Measurements from ENCODE around the gene FKBP14. TPM values are rescaled to one million over a fixed set of nuclear protein-coding genes. Genes with fewer than 3 reads are reported as not detected.
"Not testable (repeated sequence)": the region's sequence is repeated elsewhere in the genome, so short reads cannot be mapped to it uniquely, and the experiment has no call there.

The FKBP14 gene
- total RNA-seq, 1 donor from 2014 or later: 20.3 TPM

DNA sequence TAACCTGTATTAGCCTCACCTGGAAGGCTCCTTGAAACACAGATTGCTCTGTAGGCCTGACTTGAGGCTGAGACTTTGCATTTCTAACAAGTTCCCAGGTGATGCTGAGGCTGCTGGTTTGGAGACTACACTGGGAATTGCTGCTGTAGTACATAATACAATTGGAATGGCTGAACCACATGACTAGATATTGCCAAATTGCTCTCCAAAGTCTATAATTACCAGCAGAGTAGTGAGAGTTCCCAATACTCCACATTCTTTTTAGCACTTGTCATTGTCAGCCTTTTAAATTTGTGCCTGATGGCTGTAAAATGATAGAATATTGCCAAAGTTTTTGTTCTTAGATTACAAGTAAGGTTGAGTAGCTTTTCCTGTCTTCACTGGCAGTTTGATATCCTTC, 41.6 kb upstream of the FKBP14 start:
- H3K9me3 Mint-ChIP-seq: no peaks in the 10 kb centered on the region
- no peaks in the 10 kb centered on the region for H3K4me1 Mint-ChIP-seq
- no peak for DNase-seq (ENCODE audit: low read depth, low spot score)
- H3K36me3 Mint-ChIP-seq (ENCODE audit: low read depth): peaks cover 12% of the 10 kb centered on the region
- H3K27me3 Mint-ChIP-seq (ENCODE audit: low read depth): no peaks in the 10 kb centered on the region
- no peak overlapping the region for H3K27ac Mint-ChIP-seq (ENCODE audit: unreplicated experiment)
- TF ChIP-seq, protein P1, sequence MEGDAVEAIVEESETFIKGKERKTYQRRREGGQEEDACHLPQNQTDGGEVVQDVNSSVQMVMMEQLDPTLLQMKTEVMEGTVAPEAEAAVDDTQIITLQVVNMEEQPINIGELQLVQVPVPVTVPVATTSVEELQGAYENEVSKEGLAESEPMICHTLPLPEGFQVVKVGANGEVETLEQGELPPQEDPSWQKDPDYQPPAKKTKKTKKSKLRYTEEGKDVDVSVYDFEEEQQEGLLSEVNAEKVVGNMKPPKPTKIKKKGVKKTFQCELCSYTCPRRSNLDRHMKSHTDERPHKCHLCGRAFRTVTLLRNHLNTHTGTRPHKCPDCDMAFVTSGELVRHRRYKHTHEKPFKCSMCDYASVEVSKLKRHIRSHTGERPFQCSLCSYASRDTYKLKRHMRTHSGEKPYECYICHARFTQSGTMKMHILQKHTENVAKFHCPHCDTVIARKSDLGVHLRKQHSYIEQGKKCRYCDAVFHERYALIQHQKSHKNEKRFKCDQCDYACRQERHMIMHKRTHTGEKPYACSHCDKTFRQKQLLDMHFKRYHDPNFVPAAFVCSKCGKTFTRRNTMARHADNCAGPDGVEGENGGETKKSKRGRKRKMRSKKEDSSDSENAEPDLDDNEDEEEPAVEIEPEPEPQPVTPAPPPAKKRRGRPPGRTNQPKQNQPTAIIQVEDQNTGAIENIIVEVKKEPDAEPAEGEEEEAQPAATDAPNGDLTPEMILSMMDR (conservative IDR thresholded peaks at IDR 0.05): no peak
- no peak overlapping the region for H3K4me3 Mint-ChIP-seq

DNA sequence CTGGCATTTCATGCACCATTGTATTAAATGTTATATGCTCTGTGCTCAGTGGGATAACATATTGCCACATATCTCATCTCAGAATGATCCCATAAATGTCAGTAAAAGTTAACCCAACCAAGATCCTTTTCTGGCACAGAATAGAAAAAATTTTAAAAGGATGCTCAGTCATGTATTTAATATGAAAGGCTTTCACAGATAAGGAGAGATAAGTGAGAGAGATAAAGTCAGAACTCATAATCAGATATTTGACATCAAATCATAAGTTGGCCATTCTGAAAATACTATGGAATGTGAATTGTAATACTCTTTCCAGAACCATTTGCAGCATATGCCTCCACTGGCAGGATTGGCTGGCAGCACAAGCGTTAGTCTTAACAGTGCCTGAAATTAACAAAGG, 40.2 kb upstream of the FKBP14 start:
- Mint-ChIP-seq H3K9me3 (no peaks in the 10 kb centered on the region), H3K36me3 (ENCODE audit: low read depth) (peaks cover 10% of the 10 kb centered on the region), H3K27me3 (ENCODE audit: low read depth) (no peaks in the 10 kb centered on the region), H3K4me1 (no peaks in the 10 kb centered on the region), H3K27ac (ENCODE audit: unreplicated experiment) (no peak overlapping the region), H3K4me3 (no peak overlapping the region)
- TF ChIP-seq, protein P1 (conservative IDR thresholded peaks at IDR 0.05): no peak
- DNase-seq (ENCODE audit: low read depth, low spot score): no peak

DNA sequence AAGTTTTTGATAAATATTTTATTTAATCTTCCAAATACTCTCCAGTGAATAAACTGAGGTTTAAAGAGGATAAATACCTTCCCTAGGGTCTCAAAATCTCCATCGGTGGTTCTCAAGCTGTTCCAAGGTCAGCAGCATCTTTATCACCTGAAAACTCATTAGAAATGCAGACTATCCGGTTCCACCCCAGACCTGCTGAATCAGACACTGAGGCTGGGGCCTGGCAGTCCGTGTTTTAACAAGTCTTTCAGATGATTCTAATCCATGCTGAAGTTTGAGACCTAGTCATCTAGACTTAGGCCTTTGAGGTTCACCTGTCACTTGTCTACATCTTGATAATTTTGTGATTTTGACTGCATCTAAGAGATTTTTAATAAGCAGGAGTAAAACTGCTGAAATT, 39.2 kb upstream of the FKBP14 start:
- Mint-ChIP-seq H3K9me3 (no peaks in the 10 kb centered on the region), H3K4me3 (no peak overlapping the region), H3K27ac (ENCODE audit: unreplicated experiment) (no peak overlapping the region), H3K36me3 (ENCODE audit: low read depth) (peaks cover 6% of the 10 kb centered on the region), H3K27me3 (ENCODE audit: low read depth) (no peaks in the 10 kb centered on the region), H3K4me1 (no peaks in the 10 kb centered on the region)
- no peak for DNase-seq (ENCODE audit: low read depth, low spot score)
- TF ChIP-seq, protein P1 (conservative IDR thresholded peaks at IDR 0.05): no peak

DNA sequence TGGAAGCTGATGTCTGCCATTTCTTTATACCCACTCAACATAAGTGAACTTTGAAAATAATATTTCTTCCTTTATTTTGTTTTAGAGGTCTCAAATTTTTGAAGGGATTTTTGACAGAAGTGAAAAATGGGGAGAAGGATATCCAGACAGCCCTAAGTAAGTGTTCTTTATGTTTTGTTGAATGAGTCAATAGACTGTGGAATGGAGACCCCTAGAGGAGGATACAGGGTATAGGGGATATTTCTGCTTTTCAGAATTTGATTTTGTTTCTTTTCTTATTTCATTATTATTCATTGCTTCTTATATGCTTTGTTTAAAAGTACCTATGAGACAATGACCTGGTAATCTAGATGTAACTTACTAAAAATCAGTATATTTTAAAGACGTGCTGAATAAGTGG, 36.1 kb upstream of the FKBP14 start:
- Mint-ChIP-seq H3K27ac (ENCODE audit: unreplicated experiment) (no peak overlapping the region), H3K36me3 (ENCODE audit: low read depth) (peaks cover 19% of the 10 kb centered on the region), H3K9me3 (no peaks in the 10 kb centered on the region), H3K4me3 (no peak overlapping the region), H3K4me1 (no peaks in the 10 kb centered on the region), H3K27me3 (ENCODE audit: low read depth) (no peaks in the 10 kb centered on the region)
- TF ChIP-seq, protein P1 (conservative IDR thresholded peaks at IDR 0.05): peak; percentile 77
- DNase-seq (ENCODE audit: low read depth, low spot score): no peak

DNA sequence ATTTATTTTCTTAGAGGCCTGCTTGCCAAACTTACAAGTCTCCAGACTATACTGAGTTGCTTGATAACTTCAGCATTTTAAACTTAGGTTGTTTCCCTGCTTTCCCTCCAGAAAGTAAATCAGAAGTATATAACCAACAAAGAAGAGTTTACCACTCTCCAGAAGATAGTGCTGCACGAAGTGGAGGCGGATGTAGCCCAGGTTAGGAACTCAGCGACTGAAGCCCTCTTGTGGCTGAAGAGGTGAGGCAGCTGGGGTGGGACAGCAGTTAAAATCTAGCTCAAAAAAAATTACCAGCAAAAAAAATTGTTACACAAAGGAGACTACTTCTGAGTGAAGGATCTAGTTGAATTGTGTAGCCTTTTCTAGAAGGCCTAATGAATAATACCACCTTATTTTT, 35.3 kb upstream of the FKBP14 start:
- TF ChIP-seq, protein P1 (conservative IDR thresholded peaks at IDR 0.05): peak; percentile 67
- peak; percentile 3 for DNase-seq (ENCODE audit: low read depth, low spot score)
- H3K9me3 Mint-ChIP-seq; H3K4me3 Mint-ChIP-seq; H3K4me1 Mint-ChIP-seq; H3K27ac Mint-ChIP-seq (ENCODE audit: unreplicated experiment); H3K27me3 Mint-ChIP-seq (ENCODE audit: low read depth): not testable (repeated sequence)
- peaks cover 24% of the 10 kb centered on the region for H3K36me3 Mint-ChIP-seq (ENCODE audit: low read depth)

DNA sequence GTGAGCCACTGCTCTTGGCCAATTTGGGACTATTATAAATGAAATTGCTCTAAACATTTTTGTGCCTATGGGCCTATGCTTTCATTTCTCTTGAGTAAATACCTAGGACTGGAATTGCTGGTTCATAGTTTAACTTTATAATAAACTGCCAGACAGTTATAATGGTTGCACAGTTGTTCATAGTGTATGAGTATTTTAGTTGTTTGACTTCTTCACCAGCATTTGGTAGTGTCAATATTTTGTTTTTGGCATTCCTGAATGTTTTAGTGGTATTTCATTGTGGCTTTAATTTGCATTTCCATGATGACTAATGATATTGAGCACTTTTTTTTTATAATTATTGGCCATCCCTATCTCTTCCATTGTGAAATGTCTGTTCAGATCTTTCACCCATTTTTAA, 31.2 kb upstream of the FKBP14 start:
- peaks cover 2% of the 10 kb centered on the region for H3K9me3 Mint-ChIP-seq
- DNase-seq (ENCODE audit: low read depth, low spot score): no peak
- H3K27ac Mint-ChIP-seq (ENCODE audit: unreplicated experiment): no peak overlapping the region
- no peak overlapping the region for H3K4me3 Mint-ChIP-seq
- TF ChIP-seq, protein P1 (conservative IDR thresholded peaks at IDR 0.05): no peak
- peaks cover 33% of the 10 kb centered on the region for H3K36me3 Mint-ChIP-seq (ENCODE audit: low read depth)
- no peaks in the 10 kb centered on the region for H3K27me3 Mint-ChIP-seq (ENCODE audit: low read depth)
- H3K4me1 Mint-ChIP-seq: no peaks in the 10 kb centered on the region
